NOMO-1 treated with dmso at 0.1 percent for 144 hours (cell line): ENCODE measurements around the gene PACRG.
"Not testable (repeated sequence)": the region's sequence is repeated elsewhere in the genome, so short reads cannot be mapped to it uniquely, and the experiment has no call there.

Experiments
- DNase-seq: peaks from one replicate; lab custom pipeline; 2025; ENCODE audit not compliant: unreplicated experiment; lab: John Stamatoyannopoulos, UW

The PACRG gene

DNA sequence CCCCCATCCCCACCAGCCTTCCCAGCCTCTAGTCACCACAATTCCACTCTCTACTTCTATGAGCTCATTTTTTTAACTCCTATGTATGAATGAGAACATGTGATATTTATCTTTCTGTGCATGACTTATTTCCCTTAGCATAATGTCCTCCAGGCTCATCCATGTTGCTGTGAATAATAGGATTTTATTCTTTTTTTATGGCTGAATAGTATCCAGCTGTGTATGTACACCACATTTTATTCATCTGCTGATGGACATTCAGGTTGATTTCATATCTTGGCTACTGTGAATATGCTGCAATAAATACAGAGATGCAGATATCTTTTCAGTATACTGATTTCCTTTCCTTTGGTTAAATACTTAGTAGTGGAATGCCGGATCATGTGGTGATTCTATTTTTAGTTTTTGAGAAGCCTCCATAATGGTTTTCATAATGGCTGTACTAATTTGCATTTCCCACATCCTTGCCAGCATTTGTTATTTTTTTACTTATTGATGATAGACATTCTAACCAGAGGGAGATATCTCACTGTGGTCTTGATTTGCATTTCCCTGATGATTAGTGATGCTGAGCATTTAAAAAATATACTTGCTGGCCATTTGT, 194.9 kb downstream of the PACRG start:
- no peak for DNase-seq

DNA sequence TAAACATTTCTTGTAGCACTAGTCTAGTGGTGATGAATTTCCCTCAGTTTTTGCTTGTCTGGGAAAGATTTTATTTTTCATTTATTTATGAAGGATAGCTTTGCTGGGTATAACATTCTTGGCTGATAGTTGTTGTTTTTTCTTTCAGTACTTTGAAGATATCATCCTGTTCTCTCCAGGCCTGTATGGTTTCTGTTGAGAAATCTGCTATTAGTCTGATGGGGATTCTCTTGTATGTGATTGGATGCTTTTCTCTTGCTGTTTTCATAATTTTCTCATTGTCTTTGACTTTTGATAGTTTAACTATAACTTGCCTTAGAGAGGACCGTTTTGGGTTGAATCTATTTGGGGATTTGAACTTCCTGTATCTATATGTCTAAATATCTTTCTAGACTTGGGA, 207.1 kb downstream of the PACRG start:
- DNase-seq: no peak

DNA sequence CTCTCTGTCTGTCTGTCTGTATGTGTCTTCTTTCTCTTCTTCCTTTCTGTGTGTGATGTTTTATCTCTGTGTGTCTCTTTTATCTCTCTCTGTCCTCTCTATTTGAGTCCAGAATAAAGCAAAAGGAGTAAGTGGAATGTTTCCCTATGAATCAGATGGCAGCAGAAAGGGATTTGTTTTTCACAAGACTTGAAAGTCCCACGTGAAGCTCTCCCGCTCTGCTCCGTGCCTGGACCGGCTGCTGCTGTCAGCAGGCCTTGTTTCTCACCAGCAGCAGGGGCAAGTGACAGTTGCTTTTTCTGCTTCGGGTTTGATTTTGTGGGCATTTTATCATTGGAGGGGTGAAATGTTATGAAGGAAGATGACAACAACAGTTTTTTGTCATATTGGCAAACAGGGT, 212.7 kb downstream of the PACRG start:
- no peak for DNase-seq

DNA sequence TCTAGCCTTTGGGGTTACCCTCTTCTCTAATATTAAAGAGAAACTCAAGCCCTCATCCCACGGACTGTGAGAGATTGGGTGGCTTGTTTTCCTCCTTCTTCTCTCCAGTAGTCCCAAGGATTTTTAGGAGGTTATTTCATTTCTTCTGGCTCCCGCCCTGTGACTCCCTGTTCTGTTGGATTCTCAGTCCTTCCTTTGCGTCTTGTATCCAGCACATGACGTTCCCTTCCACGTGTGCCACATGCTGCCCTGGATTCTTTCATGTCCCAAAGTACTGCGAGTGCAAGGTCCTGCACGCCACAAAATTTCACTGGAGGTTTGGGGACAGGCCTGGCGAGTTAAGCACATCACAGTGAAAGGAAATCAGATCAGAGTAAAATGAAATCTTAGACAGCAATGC, 213.4 kb downstream of the PACRG start:
- DNase-seq: no peak

DNA sequence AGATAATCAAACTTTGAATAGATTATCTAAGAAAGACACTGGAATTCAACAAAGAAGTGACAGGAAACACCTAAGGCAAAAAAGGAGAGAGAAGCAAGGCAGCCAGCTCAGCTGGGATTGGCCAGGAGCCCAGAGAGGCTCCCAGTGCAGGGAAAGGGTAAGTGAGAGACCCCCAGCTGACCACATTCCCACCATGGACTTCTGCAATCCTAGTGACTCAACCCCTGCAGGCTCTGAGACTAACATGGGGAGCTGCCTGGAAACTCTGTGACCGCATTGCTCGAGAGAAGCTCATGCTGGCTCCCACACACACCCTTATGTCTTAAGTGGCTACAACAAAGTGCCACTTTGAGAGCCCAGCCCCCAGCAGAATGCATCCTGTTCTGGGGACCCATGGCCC, 215.1 kb downstream of the PACRG start:
- no peak for DNase-seq

DNA sequence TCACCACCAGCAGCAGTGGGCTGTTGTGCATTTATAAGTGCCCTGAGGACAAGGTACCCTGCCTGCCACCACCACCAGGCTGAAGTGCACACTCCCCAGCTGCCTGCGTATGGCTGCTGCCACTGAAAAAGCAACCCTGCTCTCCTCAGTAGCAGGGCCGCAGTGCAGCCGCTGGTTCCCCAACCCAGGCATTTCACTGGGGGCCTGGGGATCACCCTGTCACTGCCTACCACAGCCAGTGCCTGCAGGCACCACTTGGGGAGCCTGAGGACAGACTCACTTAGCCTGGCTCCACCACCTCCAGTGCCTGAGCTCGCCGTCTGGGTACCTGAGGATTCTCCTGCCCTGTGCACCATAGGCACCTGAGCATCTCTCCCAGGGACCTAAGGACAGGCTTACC, 215.6 kb downstream of the PACRG start:
- no peak for DNase-seq

DNA sequence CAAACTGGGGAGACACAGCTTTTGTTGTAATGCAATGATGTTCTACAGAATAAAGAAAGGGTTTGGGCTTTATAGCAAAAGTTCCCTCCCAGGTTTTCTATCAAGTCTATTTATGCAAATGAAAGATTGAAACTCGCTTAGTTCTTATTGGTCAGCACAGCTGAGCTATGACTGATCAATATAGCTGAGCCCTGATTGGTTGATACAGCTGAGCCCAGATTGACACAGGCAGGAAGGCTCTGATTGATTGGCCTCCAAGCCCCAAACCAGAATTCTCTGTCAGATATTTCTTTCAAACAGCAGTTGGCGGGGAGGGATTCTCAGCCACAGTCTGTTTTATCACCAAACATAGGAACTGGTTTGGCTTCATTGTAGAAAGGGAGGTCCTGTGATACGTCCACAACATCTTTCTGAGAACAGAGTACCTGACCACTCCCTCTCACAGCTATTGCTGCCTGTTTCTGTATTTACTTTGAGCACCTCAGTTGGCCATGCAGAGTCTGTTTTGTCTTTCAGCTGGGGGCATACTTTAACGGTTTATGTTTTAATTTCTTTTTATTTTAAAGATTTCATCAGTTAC, 223.5 kb downstream of the PACRG start:
- no peak for DNase-seq

DNA sequence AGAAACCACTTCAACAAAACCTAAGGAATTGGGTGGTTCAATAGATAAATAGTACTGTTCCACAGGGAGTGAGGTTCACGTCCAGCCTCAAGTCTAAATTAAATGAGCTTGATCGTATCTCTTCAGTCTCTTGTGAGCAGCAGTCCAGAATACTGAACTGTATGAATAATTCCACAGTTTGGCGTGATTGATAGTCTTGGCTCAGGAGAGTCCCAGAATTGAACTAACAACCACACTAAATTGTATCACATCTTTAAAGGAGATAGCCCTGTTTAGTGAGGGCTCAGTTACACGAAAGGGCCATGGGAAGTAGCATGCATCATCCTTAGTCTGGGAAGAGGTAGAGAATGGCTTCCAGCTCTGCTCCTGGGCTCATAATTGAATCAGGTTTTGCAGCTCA, 224.6 kb downstream of the PACRG start:
- no peak for DNase-seq

DNA sequence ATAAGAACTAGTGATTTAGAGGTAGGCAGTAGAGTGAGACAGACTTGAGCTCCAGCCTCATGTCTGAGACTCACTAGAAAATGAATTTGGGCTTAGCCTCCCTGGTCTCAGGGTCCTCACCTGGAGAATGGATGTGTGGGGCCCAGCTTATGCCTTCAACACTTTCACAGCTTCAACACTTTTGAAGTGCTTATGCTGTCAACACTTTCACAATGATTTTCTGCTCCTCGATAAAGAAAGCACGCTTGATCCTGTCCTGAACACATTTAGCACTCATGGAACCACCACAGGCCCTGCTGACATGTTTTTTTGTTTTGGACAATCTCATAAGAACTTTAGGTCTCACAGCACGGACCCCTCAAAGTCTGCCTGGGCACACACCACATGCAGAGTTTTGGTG, 229.3 kb downstream of the PACRG start:
- no peak for DNase-seq

DNA sequence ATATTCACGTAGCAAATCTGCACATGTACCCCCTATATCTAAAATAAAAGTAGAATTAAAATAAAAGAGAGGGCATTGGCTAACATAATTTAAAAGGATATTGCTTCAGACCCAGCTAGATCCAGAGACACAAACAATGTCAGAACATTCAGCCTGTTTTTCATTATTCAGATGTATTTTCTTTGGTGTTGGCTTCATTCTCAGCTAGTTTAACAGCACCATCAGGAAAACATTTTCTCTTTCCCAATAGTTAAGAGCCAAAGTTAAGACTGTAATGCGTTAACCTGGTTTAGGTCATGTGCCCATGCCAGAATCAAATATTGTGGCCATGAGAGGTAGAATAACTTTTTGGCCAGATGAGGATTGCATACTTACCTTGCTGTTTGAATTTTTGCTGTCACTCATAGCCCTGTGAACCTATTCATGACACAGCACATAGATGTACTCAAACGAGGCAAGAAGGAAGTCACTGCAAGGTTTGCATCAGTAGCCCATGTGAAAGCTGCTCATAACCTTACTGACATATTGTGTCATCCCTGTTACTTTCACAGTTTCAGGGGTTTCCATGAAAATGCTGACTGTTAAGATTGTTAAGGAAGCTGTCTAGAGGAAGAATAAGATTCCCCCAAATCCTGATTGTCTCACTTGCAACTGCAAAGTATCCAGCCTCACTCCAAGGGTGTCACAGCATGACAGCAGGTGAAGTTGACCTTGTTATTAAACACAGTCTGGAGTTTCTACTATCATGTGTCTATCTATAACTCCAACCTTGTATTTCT, 233.1 kb downstream of the PACRG start:
- no peak for DNase-seq

DNA sequence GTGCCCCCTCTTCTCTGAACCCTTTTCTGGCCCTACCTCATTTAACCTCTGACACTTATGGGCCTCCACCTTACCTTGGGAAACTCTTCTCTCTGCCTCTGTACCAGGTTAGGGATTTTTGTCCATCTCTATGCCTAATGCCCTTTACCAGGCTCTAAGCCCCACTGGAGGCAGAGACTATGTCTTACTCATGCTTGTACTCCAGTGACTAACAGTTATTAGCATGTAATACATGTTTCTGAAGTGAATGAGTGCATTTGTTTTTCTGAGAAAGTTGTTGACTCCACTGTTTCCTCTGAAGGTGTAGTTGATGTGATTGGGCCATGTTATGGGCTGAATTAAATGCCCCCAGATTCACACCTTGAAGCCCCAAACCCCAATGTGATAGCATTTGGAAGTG, 234.3 kb downstream of the PACRG start:
- no peak for DNase-seq

DNA sequence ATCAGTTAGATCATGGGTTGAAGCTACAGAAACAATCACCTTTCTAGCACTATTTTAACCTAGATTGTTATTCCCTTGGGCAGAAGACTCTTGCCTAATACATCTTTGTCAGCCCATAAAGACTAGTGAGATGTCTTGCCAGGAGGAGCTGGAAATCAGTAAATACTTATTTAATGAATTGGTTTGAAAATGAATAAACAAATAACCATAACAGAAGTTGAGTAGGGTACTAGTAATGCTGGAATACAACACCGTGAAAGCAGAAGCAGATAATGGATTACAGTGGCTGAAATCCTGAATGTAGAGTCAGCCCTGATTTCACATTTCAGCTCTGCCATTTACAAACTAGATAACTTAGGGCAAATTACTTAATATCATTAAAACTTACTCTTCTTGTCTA, 236.1 kb downstream of the PACRG start:
- DNase-seq: no peak

DNA sequence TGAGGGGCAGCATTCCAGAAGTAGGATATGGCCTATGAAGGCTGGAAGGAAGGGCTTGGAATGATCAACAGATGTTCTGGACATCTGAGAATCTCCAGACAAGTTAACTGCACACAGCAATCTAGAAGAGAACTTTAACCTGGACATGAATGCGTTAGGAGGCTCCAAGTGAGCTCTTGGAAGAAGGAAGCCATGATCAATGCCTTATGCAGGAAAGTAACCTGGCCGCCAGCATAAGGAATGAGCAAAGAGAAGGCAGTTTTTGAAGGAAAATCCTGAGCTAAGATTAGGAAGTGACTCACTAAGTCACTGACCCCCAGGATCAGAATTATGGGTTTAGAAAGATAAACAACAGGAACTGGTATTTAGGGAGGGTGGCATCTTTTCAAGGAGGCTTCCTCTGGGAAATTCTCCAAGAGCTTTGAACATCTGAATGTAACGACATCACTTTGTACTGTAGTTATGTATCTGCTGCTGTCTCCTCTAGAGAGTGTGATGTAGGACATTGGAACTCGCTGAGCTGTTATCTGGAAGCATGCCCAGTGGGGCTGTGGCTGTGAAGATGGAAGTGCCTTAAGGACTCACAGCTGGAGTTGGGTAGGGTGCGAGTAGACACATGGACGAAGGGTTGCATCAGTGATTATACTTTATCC, 236.8 kb downstream of the PACRG start:
- no peak for DNase-seq

DNA sequence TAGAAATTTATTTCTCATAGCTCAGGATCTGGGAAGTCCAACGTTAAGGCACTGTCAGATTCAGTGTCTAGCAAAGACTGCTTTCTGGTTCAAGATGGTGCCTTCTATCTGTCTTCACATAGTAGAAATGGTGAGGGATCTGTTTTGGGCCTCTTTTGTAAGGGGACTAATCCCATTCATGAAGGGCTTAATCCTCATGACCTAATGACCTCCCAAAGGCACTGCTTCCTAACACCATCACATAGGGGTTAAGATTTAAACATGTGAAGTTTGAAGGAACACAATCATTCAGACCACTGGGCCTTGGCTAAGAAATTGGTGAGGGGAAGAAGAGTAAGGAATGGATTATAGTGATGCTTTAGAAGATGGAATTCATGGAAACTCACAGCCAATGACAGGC, 237.6 kb downstream of the PACRG start:
- no peak for DNase-seq

DNA sequence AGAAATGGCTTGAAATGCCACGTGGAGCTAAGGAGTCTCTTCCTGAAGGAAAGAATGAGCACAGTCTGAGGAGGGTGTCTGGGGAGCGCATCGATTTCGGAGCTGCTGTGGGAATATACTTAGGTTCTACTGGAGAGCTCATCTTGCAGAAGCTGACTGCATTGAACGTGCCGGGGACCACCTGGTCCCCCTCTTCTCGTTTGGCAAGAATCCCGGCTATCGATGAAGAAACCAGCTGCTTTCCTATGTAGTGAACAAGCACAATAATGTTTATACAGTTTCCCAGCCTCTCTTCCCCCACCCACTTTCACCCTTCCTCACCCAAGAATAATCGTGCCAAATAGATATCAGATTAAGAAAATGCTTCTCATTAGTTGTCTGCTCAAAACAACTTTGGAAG, 242.5 kb downstream of the PACRG start:
- no peak for DNase-seq

DNA sequence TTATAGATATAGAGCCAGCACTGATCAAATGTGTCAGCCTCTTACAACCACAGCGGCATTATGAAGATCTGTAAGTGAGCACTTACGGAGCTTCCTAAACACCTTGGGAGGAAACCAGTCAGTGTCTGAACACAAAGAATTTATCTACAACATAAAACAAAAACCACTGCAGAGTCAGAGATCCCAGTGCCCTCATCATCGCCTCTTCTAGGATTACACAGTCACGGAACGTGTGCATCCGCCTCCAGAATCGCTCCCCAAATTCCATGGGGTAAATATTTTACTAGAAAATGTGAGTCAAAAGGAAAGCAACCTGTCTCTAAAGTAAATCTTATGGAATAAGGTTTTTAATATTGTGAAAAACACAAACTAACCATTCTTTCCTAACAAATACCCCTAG, 243.6 kb downstream of the PACRG start:
- DNase-seq: no peak

DNA sequence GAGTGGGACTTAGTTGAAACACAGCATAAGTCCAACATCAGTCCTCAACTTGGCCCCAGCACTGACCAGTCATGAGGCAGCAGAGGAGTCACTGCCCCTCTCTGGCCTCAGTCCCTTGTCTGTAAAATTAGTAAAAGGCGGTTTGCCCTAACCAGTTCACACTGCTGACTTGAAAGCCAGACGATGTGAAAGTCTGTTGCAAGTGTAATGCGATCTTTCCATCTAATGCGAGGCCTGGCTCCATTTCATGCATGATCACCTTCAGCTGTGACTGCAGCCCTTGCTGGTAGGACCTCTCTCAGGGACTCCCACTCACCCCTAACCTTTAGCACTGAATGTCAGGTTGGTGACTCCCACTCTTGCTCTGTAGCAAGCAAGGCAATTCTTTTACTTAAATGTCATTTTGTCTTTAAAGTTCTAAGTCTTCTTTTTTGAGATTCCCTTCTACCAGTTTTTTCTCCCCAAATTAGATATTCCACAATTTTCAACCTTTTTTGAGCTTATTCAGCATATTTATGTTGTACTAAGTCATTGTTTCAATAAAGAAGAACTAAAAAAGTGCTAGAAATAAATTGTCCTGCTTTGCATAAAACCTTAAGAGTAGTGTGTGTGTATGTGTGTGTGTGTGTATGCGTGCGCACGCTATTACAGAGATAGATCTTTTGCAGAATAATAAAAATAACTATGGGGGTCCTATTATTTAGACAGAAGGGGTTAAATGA, 245.5 kb downstream of the PACRG start:
- no peak for DNase-seq

DNA sequence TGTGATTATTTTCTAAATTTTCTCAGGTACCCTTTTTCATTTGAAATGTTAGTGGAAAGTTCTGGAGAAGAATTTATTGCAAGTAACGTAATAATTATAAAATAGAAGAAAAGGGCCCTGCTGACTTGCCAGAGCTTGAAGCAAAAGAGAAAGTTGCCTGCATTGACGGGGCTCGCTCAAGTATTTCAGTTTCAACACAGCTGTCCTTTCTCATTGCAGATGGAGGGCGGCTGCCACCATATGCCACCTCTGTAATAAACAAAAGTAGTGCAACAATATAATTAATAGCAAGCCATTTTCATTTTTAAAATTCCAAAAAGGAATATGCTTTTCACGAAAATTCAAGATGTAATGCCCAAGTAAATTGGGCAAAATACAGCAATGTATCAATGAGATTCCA, 246.2 kb downstream of the PACRG start:
- no peak for DNase-seq

DNA sequence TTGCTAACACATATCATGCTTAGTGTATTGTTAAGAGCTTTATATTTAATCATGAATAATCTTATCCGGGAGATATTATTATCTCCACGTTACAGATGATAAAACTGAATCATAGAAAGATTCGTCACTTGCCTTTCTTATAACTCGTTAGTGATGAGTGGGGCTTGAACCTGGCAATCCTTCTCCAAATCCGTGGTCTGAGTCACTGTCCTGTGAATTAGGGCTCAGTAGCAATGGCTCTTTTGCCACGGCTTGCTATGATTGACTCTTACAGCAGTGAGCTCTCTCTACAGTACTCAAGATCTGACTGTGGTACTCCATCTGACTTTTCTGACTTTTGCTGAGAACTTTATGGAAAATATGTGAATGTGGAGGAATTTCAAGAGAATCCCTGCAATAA, 246.9 kb downstream of the PACRG start:
- DNase-seq: no peak

DNA sequence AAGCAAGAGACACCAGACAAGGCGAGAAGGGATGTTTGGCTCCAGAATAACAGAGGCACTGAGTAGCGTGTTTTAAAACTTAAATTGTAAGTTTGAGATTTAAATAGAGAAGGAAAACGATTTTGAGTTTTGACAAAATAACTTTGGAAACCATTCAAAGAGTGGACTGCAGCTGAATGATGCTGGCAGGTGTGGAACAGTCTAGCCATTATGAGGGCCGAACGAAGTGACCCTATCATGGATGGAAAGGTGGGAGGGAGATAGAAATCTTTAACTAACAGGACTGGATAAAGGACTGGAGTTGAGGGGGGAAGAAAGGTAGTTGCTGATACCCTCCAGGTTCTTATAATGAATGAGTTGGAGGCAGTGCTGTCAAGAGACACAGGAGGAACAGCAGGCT, 248.4 kb downstream of the PACRG start:
- no peak for DNase-seq

DNA sequence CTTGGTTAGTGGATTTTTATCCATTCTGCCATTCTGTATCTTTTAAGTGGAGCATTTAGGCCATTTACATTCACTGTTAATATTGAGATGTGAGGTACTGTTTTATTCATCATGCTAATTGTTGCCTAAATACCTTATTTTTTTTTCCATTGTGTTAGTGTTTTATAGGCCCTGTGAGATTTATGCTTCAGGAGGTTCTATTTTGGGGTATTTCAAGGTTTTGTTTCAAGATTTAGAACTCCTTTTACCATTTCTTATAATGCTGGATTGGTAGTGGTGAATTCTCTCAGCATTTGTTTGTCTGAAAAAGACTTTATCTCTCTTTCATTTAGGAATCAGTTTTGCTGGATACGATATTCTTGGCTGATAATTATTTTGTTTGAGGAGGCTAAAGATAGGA, 255.5 kb downstream of the PACRG start:
- not testable (repeated sequence) for DNase-seq

DNA sequence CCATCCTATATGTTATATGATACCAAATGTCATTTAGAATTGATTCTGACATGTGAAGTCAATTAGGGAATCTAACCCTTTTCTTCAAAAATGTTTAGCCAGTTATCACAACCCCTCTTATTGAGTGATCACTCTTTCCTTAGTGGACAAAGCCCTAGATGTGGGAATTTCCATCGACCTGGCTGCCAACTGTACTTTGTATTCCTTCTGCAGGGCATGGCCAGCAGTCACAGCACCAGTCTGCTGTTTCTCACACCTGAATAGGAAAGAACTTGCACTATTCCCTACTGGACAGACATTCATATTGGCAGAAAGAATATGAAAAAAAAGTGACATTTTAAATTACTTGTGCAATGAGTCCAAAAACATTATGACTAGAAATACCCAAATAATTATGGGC, 271.0 kb downstream of the PACRG start:
- no peak for DNase-seq
